ENCODE results near the gene PDSS1. TPM values are rescaled to one million over a fixed set of nuclear protein-coding genes. Genes with fewer than 3 reads are reported as not detected.

PDSS1 gene
- total RNA-seq, 1 experiment from 2014 or later = 13.9 TPM

DNA sequence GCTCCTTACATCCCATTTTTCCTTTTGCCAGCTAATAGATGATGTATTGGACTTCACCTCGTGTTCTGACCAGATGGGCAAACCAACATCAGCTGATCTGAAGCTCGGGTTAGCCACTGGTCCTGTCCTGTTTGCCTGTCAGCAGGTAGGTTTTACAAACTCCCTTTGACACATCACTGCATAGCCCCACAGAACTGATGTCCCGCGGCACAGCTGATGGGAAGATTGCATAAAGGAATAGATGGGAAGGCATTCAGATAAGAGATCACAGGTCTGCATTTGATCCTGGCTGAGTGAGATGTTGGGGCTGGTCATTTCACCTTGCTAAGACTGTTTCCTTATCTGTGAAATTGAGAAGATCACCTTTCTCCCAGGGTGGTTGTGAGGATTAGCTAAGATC lies 37.9 kb downstream of the PDSS1 start:
- Histone ChIP-seq H3K27me3 (replicated peaks) (no peaks in the 10 kb centered on the region), H3K27ac (no peak overlapping the region), H3K9me3 (replicated peaks) (no peaks in the 10 kb centered on the region; the same call in 1 of the 2 replicates), H3K4me1 (replicated peaks) (no peaks in the 10 kb centered on the region; the same call in 1 of the 2 replicates), H3K4me3 (no peak overlapping the region), H3K36me3 (peaks cover 65% of the 10 kb centered on the region)
- no peak for DNase-seq (ENCODE audit: low read depth in 1 of 2, low spot score in 2 of 2)

DNA sequence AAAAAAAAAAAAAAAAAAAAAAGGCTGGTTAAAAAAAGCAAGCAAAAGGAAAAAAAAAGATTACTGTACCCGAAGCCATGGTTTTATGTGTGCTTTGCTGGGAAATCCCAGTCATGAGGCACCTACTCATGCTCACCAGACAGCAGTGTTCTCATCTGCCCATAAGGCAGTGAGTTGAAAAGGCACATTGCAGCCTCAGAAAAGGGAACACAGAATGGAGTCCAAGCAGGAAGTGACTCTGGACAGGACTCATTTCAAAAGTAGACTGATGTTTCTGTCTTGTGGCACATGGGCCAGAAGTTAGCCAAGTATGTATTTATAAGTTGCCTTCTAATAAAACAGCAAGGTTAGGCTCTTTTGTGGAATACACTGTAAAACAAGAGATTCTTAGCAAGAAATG lies 40.2 kb downstream of the PDSS1 start:
- Histone ChIP-seq H3K27me3 (replicated peaks) (no peaks in the 10 kb centered on the region), H3K9me3 (replicated peaks) (no peaks in the 10 kb centered on the region; the same call in 1 of the 2 replicates), H3K4me3 (no peak overlapping the region), H3K4me1 (replicated peaks) (no peaks in the 10 kb centered on the region; the same call in 1 of the 2 replicates), H3K27ac (no peak overlapping the region), H3K36me3 (peaks cover 60% of the 10 kb centered on the region)
- no peak for DNase-seq (ENCODE audit: low read depth in 1 of 2, low spot score in 2 of 2)

DNA sequence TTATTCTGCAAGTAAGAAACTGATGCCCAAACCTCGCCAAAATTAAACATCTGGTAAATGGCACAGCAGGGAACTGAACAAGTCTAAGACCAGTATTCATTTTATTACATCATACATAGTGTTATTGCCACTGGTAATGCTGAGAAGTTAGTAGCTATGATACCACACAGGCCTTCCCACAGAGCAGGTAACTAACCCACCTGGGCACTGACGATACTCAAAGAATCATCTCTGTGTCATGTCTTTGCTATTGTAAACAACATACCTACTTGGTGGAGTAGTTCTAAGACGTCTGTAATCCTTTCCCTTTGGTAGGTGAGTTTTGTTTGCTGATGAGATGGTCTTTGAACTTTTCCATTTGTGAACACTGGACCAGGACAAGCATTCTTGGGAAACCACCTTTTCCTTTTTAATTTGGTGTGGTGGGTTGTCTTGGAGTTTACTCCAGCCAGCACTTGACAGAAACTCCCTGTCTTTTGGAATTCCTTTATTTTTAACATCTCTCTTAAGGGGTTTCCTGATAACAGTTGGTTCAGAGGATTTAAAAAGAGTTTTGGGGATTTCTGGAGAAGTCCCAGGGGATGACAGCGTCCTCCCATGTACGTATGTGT lies 40.9 kb downstream of the PDSS1 start:
- DNase-seq (ENCODE audit: low read depth in 1 of 2, low spot score in 2 of 2) = no peak
- Histone ChIP-seq H3K36me3 (peaks cover 65% of the 10 kb centered on the region), H3K27ac (no peak overlapping the region), H3K4me1 (replicated peaks) (no peaks in the 10 kb centered on the region; the same call in 1 of the 2 replicates), H3K9me3 (replicated peaks) (no peaks in the 10 kb centered on the region; the same call in 1 of the 2 replicates), H3K27me3 (replicated peaks) (no peaks in the 10 kb centered on the region), H3K4me3 (no peak overlapping the region)

DNA sequence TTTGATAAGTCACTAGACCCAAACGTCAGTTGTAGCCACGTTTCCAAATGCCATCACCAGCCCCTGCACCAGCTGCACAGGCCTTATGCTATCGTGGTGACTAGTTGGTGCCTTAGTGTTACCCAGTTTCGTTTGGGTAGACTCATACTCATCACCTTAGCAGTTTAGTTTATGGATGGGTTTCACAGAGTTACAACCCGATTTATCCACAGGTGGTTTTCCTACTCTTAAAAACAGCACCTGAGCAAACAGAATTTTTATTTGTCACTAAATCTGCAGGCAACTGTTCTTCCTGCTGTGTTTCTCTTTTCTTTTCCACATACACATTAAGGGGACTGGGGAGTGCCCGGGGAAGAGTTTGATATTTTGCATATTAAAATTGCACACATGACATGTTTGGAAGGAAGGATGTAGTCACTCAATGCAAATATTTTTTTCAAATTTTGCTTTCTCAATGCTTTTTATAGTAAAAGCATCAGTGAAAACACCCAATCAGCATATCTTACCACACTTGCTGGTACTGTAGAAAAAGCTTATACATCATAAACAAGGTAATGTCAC lies 41.6 kb downstream of the PDSS1 start:
- Histone ChIP-seq H3K27ac (no peak overlapping the region), H3K4me3 (no peak overlapping the region), H3K27me3 (replicated peaks) (no peaks in the 10 kb centered on the region), H3K4me1 (replicated peaks) (no peaks in the 10 kb centered on the region; the same call in 1 of the 2 replicates), H3K9me3 (replicated peaks) (no peaks in the 10 kb centered on the region; the same call in 1 of the 2 replicates), H3K36me3 (peaks cover 70% of the 10 kb centered on the region)
- DNase-seq (ENCODE audit: low read depth in 1 of 2, low spot score in 2 of 2) = no peak

DNA sequence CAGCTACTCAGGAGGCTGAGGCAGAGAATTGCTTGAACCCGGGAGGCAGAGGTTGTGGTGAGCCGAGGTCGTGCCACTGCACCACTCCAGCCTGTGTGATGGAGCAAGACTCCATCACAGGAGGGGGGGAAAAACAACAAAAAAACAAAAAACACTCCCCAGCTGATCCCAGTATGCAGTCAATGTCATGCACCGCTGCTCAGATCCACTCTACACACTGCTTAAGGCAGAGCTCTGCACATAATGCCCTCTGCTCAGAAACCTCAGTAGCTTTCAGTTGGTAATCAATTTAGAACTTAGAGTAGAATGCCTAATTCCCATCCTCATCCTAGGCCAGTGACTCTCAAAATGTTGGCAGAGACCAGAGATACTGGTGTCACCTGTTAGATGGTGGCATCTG lies 43.9 kb downstream of the PDSS1 start:
- H3K27me3 ChIP-seq (replicated peaks) = no peaks in the 10 kb centered on the region
- H3K36me3 ChIP-seq = peaks cover 67% of the 10 kb centered on the region
- H3K4me1 ChIP-seq (replicated peaks) = no peaks in the 10 kb centered on the region; the same call in 1 of the 2 replicates
- H3K4me3 ChIP-seq = no peak overlapping the region
- no peak for DNase-seq (ENCODE audit: low read depth in 1 of 2, low spot score in 2 of 2)
- no peaks in the 10 kb centered on the region; the same call in 1 of the 2 replicates for H3K9me3 ChIP-seq (replicated peaks)
- no peak overlapping the region for H3K27ac ChIP-seq

DNA sequence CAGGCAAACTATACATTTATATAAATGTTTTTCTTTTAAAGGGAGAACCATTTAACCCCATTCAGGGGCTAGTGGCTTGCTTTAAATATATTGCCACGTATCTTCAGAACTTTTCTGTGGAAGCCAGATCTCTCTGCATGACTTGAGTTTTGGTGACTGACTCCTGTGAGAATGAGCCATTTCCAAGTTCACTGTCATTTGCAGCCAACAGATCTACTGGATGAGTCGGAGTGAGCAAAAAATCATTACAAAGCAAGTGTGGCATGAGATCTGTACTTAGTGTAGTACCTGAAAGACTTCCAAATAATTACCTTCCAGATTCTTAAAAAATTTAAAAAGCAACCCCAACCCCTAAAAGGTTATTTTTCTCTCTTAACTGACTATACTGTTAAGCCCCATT lies 45.6 kb downstream of the PDSS1 start:
- H3K36me3 ChIP-seq = peaks cover 68% of the 10 kb centered on the region
- H3K4me3 ChIP-seq = no peak overlapping the region
- DNase-seq (ENCODE audit: low read depth in 1 of 2, low spot score in 2 of 2) = no peak
- H3K27me3 ChIP-seq (replicated peaks) = no peaks in the 10 kb centered on the region
- H3K9me3 ChIP-seq (replicated peaks) = no peaks in the 10 kb centered on the region; the same call in 1 of the 2 replicates
- H3K27ac ChIP-seq = no peak overlapping the region
- no peaks in the 10 kb centered on the region; the same call in 1 of the 2 replicates for H3K4me1 ChIP-seq (replicated peaks)

DNA sequence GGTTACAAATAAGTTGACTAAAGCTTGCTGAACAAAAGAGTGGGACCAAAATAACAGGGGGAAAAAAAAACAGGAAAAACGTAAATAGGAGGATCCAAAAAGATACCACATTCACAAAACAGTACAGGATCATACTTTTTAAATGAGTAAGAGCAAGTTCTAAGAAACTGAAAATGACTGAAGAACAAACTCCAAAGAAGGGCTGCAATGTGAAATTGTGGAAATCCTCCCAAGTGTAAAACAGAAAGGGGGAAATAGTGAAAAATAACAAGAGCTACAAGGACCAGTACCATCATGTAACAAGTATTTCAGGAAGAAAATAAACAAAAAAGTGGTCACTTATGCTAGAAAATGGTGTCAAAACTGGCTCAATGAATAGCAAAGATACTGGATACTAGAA lies 46.3 kb downstream of the PDSS1 start:
- Histone ChIP-seq H3K4me1 (replicated peaks) (no peaks in the 10 kb centered on the region), H3K9me3 (replicated peaks) (no peaks in the 10 kb centered on the region), H3K27me3 (replicated peaks) (no peaks in the 10 kb centered on the region), H3K27ac (no peak overlapping the region), H3K4me3 (no peak overlapping the region), H3K36me3 (peaks cover 66% of the 10 kb centered on the region)
- DNase-seq (ENCODE audit: low read depth in 1 of 2, low spot score in 2 of 2) = no peak

DNA sequence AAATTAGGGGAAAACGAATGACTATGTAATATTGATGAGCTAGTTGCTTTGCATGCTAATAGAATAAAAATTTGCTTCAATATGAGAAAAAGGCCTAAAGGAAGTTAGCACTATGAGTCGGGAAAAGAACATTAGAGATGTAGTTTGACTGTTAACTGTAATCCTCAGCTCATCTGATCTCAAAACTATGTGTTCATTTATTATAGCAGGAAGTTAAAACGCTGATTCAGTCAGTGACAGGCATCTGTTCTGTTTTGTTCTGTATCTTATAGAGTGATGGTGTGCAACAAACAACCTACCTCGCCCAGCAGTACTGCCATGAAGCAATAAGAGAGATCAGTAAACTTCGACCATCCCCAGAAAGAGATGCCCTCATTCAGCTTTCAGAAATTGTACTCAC lies 48.6 kb downstream of the PDSS1 start:
- no peaks in the 10 kb centered on the region for H3K9me3 ChIP-seq (replicated peaks)
- H3K4me3 ChIP-seq = no peak overlapping the region
- H3K27me3 ChIP-seq (replicated peaks) = no peaks in the 10 kb centered on the region
- no peaks in the 10 kb centered on the region for H3K4me1 ChIP-seq (replicated peaks)
- H3K27ac ChIP-seq = no peak overlapping the region
- H3K36me3 ChIP-seq = peaks cover 64% of the 10 kb centered on the region
- DNase-seq (ENCODE audit: low read depth in 1 of 2, low spot score in 2 of 2) = no peak

DNA sequence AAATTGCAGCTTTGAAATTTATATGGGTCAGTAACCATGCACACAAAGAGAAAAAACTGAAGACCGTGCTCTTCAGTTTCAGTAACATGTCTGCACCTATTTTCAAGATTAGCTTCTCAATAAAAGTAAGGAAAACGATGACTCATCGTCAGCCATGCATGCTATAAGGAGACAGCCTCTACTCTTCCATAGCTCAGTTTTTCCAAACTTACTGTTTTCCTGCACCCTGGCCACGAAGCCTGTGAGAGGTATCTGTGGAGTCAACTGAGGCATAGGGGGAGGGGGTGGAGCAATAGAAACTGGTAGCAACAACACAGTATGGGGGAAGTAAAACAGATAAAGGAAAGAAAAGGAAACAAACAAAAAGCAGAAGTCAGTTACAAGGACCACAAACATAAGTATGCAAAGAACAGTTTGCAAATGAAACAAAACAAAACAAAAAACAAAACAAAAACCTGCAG lies 58.0 kb downstream of the PDSS1 start:
- Histone ChIP-seq H3K36me3 (peaks cover 8% of the 10 kb centered on the region; the same call in 1 of the 2 replicates), H3K4me1 (replicated peaks) (peaks cover 6% of the 10 kb centered on the region), H3K27ac (no peak overlapping the region), H3K4me3 (no peak overlapping the region), H3K27me3 (replicated peaks) (no peaks in the 10 kb centered on the region), H3K9me3 (replicated peaks) (no peaks in the 10 kb centered on the region)
- DNase-seq (ENCODE audit: low read depth in 1 of 2, low spot score in 2 of 2) = peak in 1 of 2 experiments; percentile 16

DNA sequence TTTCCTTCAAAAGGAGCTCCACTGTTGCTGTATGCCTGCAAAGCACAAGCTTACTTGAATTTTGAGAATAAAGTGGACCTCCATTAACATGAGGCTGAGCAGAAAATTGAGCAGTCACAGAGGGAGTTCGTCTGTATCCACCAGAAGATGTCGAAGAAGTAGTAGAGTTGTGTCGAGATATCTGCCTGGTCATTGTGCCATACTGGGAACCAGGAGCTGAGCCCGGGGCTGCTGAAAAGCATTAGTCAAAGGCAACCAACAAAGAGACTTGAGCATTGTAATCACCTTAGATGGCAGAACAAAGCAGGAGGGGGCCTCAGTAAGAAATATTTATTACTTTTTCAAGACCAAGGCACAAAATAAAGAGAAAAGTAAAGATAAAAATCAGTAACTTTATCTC lies 61.5 kb downstream of the PDSS1 start:
- Histone ChIP-seq H3K4me1 (replicated peaks) (peaks cover 6% of the 10 kb centered on the region), H3K4me3 (no peak overlapping the region), H3K9me3 (replicated peaks) (no peaks in the 10 kb centered on the region), H3K27me3 (replicated peaks) (no peaks in the 10 kb centered on the region), H3K36me3 (no peaks in the 10 kb centered on the region), H3K27ac (no peak overlapping the region)
- DNase-seq (ENCODE audit: low read depth in 1 of 2, low spot score in 2 of 2) = no peak

DNA sequence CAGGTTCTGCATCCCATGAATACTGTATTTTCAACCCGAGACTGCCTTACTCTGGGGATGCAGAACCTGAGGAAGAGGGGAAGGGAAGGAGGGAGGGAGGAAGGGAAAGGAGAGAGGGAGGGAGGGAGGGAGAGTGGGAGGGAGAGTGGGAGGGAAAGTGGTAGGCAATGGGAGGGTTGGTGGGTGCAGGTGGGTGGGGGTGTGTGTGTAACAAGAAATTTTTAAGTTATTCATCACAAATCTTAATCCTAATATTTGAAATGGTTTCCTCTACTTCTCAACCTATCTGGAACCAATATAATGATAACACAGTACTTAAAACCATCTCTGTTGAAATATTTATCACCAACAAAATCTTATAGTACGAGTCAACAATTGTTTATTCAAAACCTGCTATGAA lies 68.0 kb downstream of the PDSS1 start:
- H3K27me3 ChIP-seq (replicated peaks) = no peaks in the 10 kb centered on the region
- peaks cover 3% of the 10 kb centered on the region; the same call in 1 of the 2 replicates for H3K36me3 ChIP-seq
- DNase-seq (ENCODE audit: low read depth in 1 of 2, low spot score in 2 of 2) = no peak
- H3K4me1 ChIP-seq (replicated peaks) = no peaks in the 10 kb centered on the region
- H3K4me3 ChIP-seq = no peak overlapping the region
- H3K27ac ChIP-seq = no peak overlapping the region
- H3K9me3 ChIP-seq (replicated peaks) = no peaks in the 10 kb centered on the region

DNA sequence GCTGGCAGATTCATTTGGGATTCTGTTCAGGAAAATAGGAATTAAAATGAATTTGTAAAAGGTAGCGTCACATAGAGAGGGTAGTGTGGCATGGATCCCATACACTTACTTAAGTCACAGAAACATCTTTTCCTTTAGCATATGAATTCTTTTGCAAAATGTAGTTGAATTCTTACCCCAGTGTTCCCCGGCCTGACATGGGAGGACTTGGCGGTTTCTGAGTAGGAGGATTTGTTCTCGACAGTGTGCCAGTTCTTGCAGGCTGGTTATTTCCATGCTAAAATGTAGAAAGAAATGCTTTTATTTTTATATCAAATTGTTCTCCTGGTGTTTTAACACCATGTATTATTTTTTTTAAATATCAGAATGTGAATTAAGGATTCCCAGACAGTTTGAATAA lies 72.6 kb downstream of the PDSS1 start:
- H3K36me3 ChIP-seq = no peaks in the 10 kb centered on the region; the same call in 1 of the 2 replicates

DNA sequence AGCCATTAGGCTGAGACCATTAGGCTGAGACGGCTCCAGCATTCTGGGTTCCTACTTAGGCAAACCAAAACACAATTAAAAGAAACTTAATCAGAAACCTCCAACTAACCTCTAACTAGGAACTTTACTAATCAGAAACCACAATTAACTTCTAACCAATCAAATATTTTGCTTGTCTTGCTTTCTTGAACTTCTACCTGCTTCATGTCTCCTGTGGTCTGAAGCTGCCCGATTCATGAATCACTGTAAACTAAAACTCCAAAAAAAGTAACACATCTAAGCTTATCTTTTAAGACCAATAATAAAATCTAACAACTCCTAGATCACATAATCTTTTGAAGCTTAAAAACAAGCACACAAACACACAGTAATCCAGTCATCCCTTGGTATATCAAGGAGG lies 76.1 kb downstream of the PDSS1 start:
- H3K36me3 ChIP-seq = no peaks in the 10 kb centered on the region
- no peaks in the 10 kb centered on the region for H3K4me1 ChIP-seq (replicated peaks)
- no peaks in the 10 kb centered on the region for H3K27me3 ChIP-seq (replicated peaks)
- H3K27ac ChIP-seq = no peak overlapping the region
- H3K4me3 ChIP-seq = no peak overlapping the region
- no peaks in the 10 kb centered on the region for H3K9me3 ChIP-seq (replicated peaks)
- no peak for DNase-seq (ENCODE audit: low read depth in 1 of 2, low spot score in 2 of 2)

More for the DNA sequence above, 72.6 kb downstream of the PDSS1 start:
- Histone ChIP-seq H3K4me1 (replicated peaks) (no peaks in the 10 kb centered on the region), H3K9me3 (replicated peaks) (no peaks in the 10 kb centered on the region), H3K27me3 (replicated peaks) (no peaks in the 10 kb centered on the region), H3K4me3 (no peak overlapping the region), H3K27ac (no peak overlapping the region)
- no peak for DNase-seq (ENCODE audit: low read depth in 1 of 2, low spot score in 2 of 2)

DNA sequence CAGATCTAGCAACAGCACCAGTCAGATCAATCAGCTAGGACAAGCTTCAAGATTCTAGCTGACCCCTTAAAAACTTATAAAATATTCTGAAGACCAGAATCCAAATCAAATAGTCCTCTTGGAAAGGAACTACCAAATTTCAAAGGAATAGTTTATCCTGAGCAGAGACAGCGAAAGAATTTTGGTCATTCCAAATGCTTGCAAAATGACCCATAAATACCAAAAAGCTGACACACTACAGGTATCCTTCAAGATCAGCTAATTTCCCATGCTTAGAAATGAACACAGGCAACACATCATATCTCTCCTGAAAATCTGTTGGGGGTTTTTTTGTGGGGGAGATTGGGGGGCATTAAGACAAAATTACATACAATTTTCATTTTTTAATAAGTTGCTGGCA lies 78.8 kb downstream of the PDSS1 start:
- peaks cover 7% of the 10 kb centered on the region for H3K4me1 ChIP-seq (replicated peaks)
- DNase-seq (ENCODE audit: low read depth in 1 of 2, low spot score in 2 of 2) = no peak
- H3K9me3 ChIP-seq (replicated peaks) = no peaks in the 10 kb centered on the region
- H3K36me3 ChIP-seq = no peaks in the 10 kb centered on the region
- H3K4me3 ChIP-seq = no peak overlapping the region
- H3K27me3 ChIP-seq (replicated peaks) = no peaks in the 10 kb centered on the region
- no peak overlapping the region for H3K27ac ChIP-seq
